Stimulated activated CD4-positive, alpha-beta T cell treated with anti-CD3 and anti-CD28 coated beads, TNF-alpha, amount 100 ng/mL, for 1 hour (primary cell): ENCODE data around the gene YBX3.

Experiments
- DNase-seq, 3 donors: peaks; one replicate each; pipeline ENCODE4 v3.0.0-alpha.2; 2020; ENCODE audit warnings: low read depth in 3 of 3, low spot score in 1 of 3

The YBX3 gene

GRCh38 chr12:10672231-10672868 lies 50.8 kb downstream of the YBX3 start:
- DNase-seq, result no peak

GRCh38 chr12:10669533-10669932 lies 53.6 kb downstream of the YBX3 start:
- no peak for DNase-seq

GRCh38 chr12:10668526-10668925 lies 54.6 kb downstream of the YBX3 start:
- no peak for DNase-seq

GRCh38 chr12:10667581-10667980 lies 55.5 kb downstream of the YBX3 start:
- no peak for DNase-seq

GRCh38 chr12:10664499-10664898 lies 58.6 kb downstream of the YBX3 start:
- no peak for DNase-seq

- DNase-seq, result no peak
Observed at GRCh38 chr12:10663869-10664268, 59.3 kb downstream of the YBX3 start.

- DNase-seq, result no peak
Observed at GRCh38 chr12:10661338-10661737, 61.8 kb downstream of the YBX3 start.

- no peak for DNase-seq
Observed at GRCh38 chr12:10654003-10654402, 69.1 kb downstream of the YBX3 start.

- no peak for DNase-seq
Observed at GRCh38 chr12:10652192-10652591, 70.9 kb downstream of the YBX3 start.
